Vagina (tissue), 2 donors: ENCODE data around the gene TET2.

Source experiments
- POLR2A ChIP-seq, 2 donors: fragments of 450-650 bp; IDR thresholded peaks; one replicate each; pipeline ENCODE4 v1.6.1; 2017; ENCODE audit warnings: antibody characterized with exemption in 2 of 2, mild to moderate bottlenecking in 2 of 2, moderate library complexity in 2 of 2
- POLR2AphosphoS5 ChIP-seq, 2 donors: sonication (generic); formaldehyde crosslinking; IDR thresholded peaks; one replicate each; pipeline ENCODE4 v1.9.0; 2017; ENCODE audit warnings: antibody characterized with exemption in 2 of 2, mild to moderate bottlenecking in 2 of 2, low read depth in 1 of 2; ENCODE audit not compliant: insufficient read depth in 1 of 2

- TF ChIP-seq POLR2AphosphoS5 (IDR thresholded peaks at IDR 0.05; ENCODE audit: insufficient read depth in 1 of 2, low read depth in 1 of 2) = no peak
- TF ChIP-seq POLR2A (IDR thresholded peaks at IDR 0.05) = no peak
Measured at GRCh38 chr4:105274090-105274489, 127.4 kb downstream of the TET2 start.
